ENCODE measurements around the gene QRFPR.

- TF ChIP-seq POLR2A (IDR thresholded peaks at IDR 0.05) (no peak), CTCF (IDR thresholded peaks at IDR 0.05) (no peak), EP300 (IDR thresholded peaks at IDR 0.05) (no peak)
Measured at GRCh38 chr4:121397941-121398601, 17.3 kb upstream of the QRFPR start.

All from stomach (tissue), 4 donors.